ENCODE measurements around the gene ANXA11. TPM values are rescaled to one million over a fixed set of nuclear protein-coding genes. Genes with fewer than 3 reads are reported as not detected.

Gene ANXA11
- total and polyA plus RNA-seq, 3 experiments from 2014 or later = 211 to 292 (median 217) TPM

DNA sequence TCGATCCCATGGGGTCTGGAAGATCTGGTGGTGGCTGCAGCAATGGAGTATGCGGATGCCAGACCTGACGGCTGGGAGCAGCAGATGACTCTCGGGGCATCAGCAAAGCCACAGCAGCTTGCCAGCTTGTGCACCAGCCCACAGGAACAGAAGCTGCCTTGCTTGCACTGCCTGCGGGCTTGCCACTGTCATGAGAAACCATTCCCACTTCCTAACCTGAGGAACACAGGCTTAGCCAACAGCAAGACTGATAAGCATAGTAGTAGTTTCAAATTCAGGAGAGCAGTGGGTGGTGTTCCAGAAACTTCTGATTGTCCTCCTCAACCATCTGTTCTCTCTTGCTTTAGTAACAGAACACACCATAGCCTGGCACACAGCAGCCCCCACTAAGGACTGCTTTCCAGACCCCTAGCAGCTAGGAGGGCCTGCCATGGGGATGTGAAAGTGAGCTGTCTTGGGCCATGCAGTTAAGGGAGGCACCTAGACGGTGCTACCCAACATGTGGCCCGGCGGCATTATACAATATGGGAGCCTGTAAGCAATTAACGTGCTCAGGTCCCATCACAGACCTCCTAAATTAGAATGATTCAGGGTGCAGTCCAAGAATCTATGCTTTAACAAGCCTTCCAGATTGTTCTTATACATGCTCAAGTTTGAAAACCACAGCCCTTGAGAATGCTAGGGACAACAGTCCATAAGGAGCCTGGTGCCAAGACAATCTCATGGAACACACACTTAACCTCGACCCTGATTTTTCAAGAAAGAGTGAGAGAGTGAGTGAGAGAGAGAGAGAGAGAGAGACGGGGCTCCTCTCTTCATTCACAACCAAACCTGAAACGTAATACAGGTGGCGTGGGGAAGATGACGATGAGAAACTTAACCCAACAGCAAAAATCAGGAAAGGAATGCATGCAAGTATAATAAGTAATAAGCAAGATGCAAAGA lies 7.1 kb downstream of the ANXA11 start:
- peaks cover 87% of the 10 kb centered on the region for H3K4me1 ChIP-seq (ENCODE audit: insufficient read depth, low read length)
- Mint-ChIP-seq H3K4me3 (peak overlapping the region in 5 of 7 donors; percentile 28 to 66 (median 43)), H3K27me3 (no peaks in the 10 kb centered on the region), H3K9me3 (no peaks in the 10 kb centered on the region), H3K36me3 (peaks cover 0 to 47% (median 11%) of the 10 kb centered on the region in 3 donors), H3K4me1 (peaks cover 77 to 98% (median 89%) of the 10 kb centered on the region in 3 donors), H3K27ac (peak overlapping the region; percentile 48 to 99 (median 66))
- H3K36me3 ChIP-seq (ENCODE audit: insufficient read depth, low read length) = peaks cover 10% of the 10 kb centered on the region
- H3K9me3 ChIP-seq (ENCODE audit: low read length) = no peaks in the 10 kb centered on the region
- ChIA-PET CTCF (interaction anchor here (4.5 kb wide), 1 partner anchor 10 kb away, joined by 14 read pairs; no protein-coding TSS in a partner anchor), POLR2A (interaction anchor here (1.3 kb wide), 1 partner anchor 11 kb away, joined by 3 read pairs; no protein-coding TSS in a partner anchor)
- no peak overlapping the region for H3K4me3 ChIP-seq (ENCODE audit: low read length)
- H3K27ac ChIP-seq (ENCODE audit: low read depth, low read length) = no peak overlapping the region
- DNase-seq = peak in 1 of 5 donors; percentile 23
- H3K27me3 ChIP-seq (ENCODE audit: insufficient read depth, low read length, poor library complexity, severe bottlenecking) = no peaks in the 10 kb centered on the region

DNA sequence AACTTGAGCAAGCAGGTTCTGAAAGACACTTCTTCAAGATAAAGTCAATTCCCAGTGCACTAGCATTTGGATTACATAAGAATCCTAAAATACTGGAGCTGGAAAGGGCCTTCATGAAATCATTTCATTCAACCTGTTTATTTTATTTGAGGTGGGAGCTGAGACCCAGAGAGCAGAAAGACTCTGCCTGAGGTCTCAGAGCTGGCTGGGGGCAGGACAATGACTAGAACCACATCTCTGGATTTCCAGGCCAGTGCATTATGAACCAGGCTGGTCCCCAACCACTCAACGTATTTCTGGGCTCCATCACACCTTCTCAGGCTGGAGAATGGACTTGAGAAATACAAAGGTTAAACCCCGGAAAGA lies 8.4 kb downstream of the ANXA11 start:
- Mint-ChIP-seq H3K9me3 (no peaks in the 10 kb centered on the region), H3K27me3 (no peaks in the 10 kb centered on the region), H3K36me3 (peaks cover 0 to 52% (median 15%) of the 10 kb centered on the region in 3 donors), H3K27ac (peak overlapping the region; percentile 76 to 99 (median 94)), H3K4me3 (peak overlapping the region in 6 of 7 donors; percentile 23 to 76 (median 68)), H3K4me1 (peaks cover 75 to 98% (median 89%) of the 10 kb centered on the region in 3 donors)
- H3K9me3 ChIP-seq (ENCODE audit: low read length) = no peaks in the 10 kb centered on the region
- DNase-seq = no peak
- H3K36me3 ChIP-seq (ENCODE audit: insufficient read depth, low read length) = peaks cover 10% of the 10 kb centered on the region
- no peaks in the 10 kb centered on the region for H3K27me3 ChIP-seq (ENCODE audit: insufficient read depth, low read length, poor library complexity, severe bottlenecking)
- peak overlapping the region; percentile 24 for H3K4me3 ChIP-seq (ENCODE audit: low read length)
- peaks cover 82% of the 10 kb centered on the region for H3K4me1 ChIP-seq (ENCODE audit: insufficient read depth, low read length)
- peak overlapping the region; percentile 66 for H3K27ac ChIP-seq (ENCODE audit: low read depth, low read length)
- POLR2A ChIA-PET = interaction anchor here (0.8 to 1.7 kb wide), 2 partner anchors 9 kb away, joined by 3 to 10 read pairs; no protein-coding TSS in a partner anchor
- CTCF ChIA-PET = interaction anchor here (1.1 to 4.5 kb wide), 3 partner anchors 9 to 53 kb away, joined by 3 to 14 read pairs (median 5); no protein-coding TSS in a partner anchor

DNA sequence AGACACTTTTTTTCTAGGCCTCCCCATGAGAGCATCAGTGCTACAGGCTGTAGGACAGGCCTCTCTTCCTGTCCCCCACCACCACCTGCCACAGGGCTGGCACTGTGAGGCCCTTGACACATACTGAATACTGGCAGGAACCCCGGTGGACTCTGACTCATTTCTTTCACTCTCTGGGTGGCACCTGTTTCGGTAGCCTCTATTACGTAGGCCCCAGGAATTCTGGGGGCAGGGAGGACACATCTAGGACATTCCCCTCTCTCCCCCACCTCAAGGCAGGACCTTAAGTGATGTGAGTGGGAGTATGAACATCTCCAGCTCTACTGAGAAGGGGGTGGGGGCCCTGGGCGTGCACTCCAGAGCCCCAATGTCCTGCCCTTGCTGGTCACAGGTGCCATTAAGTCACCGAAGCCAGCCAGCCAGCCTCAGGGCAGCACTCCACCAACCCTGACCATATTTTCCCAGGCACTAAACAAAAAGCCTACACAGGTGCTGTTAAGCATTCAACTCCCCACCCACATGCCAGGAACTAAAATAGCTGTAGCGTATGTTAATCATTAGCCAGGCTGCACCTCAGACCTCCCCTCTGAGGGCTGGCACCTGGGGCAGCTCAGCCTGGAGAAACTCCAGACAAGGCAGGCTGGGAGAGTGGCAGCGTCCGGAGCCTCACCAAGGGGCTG lies 8.9 kb downstream of the ANXA11 start:
- no peaks in the 10 kb centered on the region for H3K9me3 ChIP-seq (ENCODE audit: low read length)
- no peaks in the 10 kb centered on the region for H3K9me3 Mint-ChIP-seq
- peaks cover 82% of the 10 kb centered on the region for H3K4me1 ChIP-seq (ENCODE audit: insufficient read depth, low read length)
- H3K27me3 Mint-ChIP-seq = no peaks in the 10 kb centered on the region
- ChIA-PET POLR2A (interaction anchor here (0.8 to 1.7 kb wide), 2 partner anchors 9 kb away, joined by 3 to 10 read pairs; no protein-coding TSS in a partner anchor), CTCF (interaction anchor here (1.1 to 4.5 kb wide), 3 partner anchors 8 to 53 kb away, joined by 3 to 14 read pairs (median 5); no protein-coding TSS in a partner anchor)
- peak overlapping the region; percentile 76 to 99 (median 94) for H3K27ac Mint-ChIP-seq
- H3K4me1 Mint-ChIP-seq = peaks cover 75 to 98% (median 89%) of the 10 kb centered on the region in 3 donors
- no peaks in the 10 kb centered on the region for H3K27me3 ChIP-seq (ENCODE audit: insufficient read depth, low read length, poor library complexity, severe bottlenecking)
- H3K27ac ChIP-seq (ENCODE audit: low read depth, low read length) = peak overlapping the region; percentile 66
- peak overlapping the region; percentile 16 to 76 (median 67) for H3K4me3 Mint-ChIP-seq
- peak overlapping the region; percentile 24 for H3K4me3 ChIP-seq (ENCODE audit: low read length)
- peak; percentile 34 to 84 (median 59) for DNase-seq
- H3K36me3 ChIP-seq (ENCODE audit: insufficient read depth, low read length) = peaks cover 10% of the 10 kb centered on the region
- peaks cover 0 to 47% (median 15%) of the 10 kb centered on the region in 3 donors for H3K36me3 Mint-ChIP-seq

DNA sequence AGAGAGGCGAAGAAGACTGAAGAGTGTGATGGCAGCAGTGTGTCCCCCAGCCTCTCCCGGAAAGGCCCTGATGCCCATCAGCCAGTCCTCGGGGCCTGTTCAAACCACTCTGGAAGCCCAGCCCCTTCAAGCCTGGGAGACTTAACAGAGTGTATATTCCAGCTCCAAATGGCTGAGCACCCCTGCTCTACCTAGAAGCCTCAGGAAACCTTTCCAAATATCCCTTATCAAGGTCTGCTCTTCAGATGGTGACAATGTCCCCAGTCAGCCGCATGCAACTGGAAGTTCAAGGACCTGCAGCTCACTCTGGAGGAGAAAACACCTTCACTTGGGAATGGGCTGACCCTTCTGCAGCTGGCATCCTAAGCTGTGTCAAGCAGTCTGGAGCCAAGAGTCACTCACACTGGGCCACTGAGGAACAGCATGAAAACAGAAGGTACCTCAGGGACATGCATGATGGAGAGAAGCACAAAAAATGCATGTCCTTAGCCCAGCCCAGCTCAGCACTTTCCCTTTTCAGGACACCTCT lies 10.2 kb downstream of the ANXA11 start:
- Histone ChIP-seq H3K9me3 (ENCODE audit: low read length) (no peaks in the 10 kb centered on the region), H3K27ac (ENCODE audit: low read depth, low read length) (peak overlapping the region; percentile 6), H3K4me3 (ENCODE audit: low read length) (no peak overlapping the region), H3K36me3 (ENCODE audit: insufficient read depth, low read length) (peaks cover 10% of the 10 kb centered on the region), H3K4me1 (ENCODE audit: insufficient read depth, low read length) (peaks cover 76% of the 10 kb centered on the region), H3K27me3 (ENCODE audit: insufficient read depth, low read length, poor library complexity, severe bottlenecking) (no peaks in the 10 kb centered on the region)
- Mint-ChIP-seq H3K27ac (peak overlapping the region; percentile 76 to 99 (median 94)), H3K36me3 (peaks cover 0 to 36% (median 8%) of the 10 kb centered on the region in 3 donors), H3K27me3 (no peaks in the 10 kb centered on the region), H3K4me1 (peaks cover 64 to 88% (median 80%) of the 10 kb centered on the region in 3 donors), H3K9me3 (no peaks in the 10 kb centered on the region), H3K4me3 (peak overlapping the region in 3 of 7 donors; percentile 10 to 74 (median 69))
- no peak for DNase-seq
- POLR2A ChIA-PET = no interaction called here
- CTCF ChIA-PET = interaction anchor here (2.4 kb wide), 1 partner anchor 9 kb away, joined by 12 read pairs; no protein-coding TSS in a partner anchor

DNA sequence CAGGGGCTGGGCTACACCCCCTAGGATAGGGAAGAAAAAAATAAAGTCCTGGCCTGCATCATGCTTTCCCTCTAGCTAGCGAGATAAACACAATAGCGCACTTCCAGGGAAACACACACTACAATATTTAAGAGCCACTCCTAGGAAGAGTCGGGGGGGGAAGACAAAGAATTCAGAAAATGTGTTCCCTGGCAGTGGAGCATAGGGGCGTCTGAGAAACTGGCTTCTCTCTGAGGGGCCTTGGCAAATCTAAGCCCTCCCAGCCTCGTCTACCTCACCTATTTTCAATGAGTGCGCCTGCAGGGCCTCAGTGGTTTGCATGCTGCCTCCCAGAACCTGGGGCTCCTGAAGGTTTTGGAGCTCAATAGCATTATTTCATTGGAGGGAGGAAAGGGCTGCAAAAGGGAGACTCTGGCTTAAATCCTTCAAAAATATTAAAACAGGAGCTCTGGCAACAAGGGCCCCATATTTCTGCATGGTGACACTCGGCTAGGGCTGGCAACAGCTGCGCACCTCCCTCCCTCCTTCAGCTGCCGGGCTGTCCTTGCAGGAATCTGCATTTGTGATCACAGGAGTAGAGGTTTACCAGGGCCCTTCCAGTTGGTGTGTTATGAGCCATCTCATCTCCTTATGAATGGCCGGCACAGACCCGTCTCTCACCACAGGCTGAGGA lies 10.8 kb downstream of the ANXA11 start:
- no peak overlapping the region for H3K4me3 ChIP-seq (ENCODE audit: low read length)
- H3K27ac ChIP-seq (ENCODE audit: low read depth, low read length) = no peak overlapping the region
- H3K27me3 Mint-ChIP-seq = no peaks in the 10 kb centered on the region
- H3K27ac Mint-ChIP-seq = peak overlapping the region in 7 of 8 donors; percentile 36 to 99 (median 93)
- POLR2A ChIA-PET = no interaction called here
- peaks cover 65 to 88% (median 80%) of the 10 kb centered on the region in 3 donors for H3K4me1 Mint-ChIP-seq
- H3K4me1 ChIP-seq (ENCODE audit: insufficient read depth, low read length) = peaks cover 77% of the 10 kb centered on the region
- H3K4me3 Mint-ChIP-seq = peak overlapping the region in 1 of 7 donors; percentile 74
- H3K9me3 ChIP-seq (ENCODE audit: low read length) = no peaks in the 10 kb centered on the region
- DNase-seq = no peak
- H3K36me3 Mint-ChIP-seq = peaks cover 0 to 35% (median 8%) of the 10 kb centered on the region in 3 donors
- H3K36me3 ChIP-seq (ENCODE audit: insufficient read depth, low read length) = peaks cover 10% of the 10 kb centered on the region
- CTCF ChIA-PET = interaction anchor here (1.0 to 2.4 kb wide), 2 partner anchors 10 to 50 kb away, joined by 3 to 12 read pairs; no protein-coding TSS in a partner anchor
- no peaks in the 10 kb centered on the region for H3K9me3 Mint-ChIP-seq
- no peaks in the 10 kb centered on the region for H3K27me3 ChIP-seq (ENCODE audit: insufficient read depth, low read length, poor library complexity, severe bottlenecking)

DNA sequence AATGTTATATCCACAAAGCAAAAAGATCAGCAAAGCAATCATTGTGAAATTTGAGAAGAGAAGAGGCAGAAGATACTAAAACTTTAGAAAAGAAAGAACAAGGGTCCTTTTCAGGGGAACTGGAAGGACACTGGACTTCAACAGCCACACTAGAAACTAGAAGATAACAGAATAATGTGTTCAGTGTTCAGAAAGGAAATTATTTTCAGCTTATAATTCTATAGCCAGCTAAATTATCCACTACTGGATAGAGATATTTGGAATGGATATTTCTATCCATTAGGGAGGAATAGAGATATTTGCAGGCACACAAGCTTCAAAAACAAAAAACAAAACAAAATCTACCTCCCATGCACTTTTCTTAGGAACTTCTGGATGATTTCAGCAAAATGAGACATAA lies 12.8 kb downstream of the ANXA11 start:
- H3K27me3 ChIP-seq (ENCODE audit: insufficient read depth, low read length, poor library complexity, severe bottlenecking) = no peaks in the 10 kb centered on the region
- Mint-ChIP-seq H3K27ac (peak overlapping the region in 6 of 8 donors; percentile 83 to 98 (median 91)), H3K27me3 (no peaks in the 10 kb centered on the region), H3K9me3 (no peaks in the 10 kb centered on the region), H3K36me3 (peaks cover 0 to 30% (median 8%) of the 10 kb centered on the region in 3 donors), H3K4me1 (peaks cover 71 to 89% (median 85%) of the 10 kb centered on the region in 3 donors), H3K4me3 (no peak overlapping the region)
- no peak for DNase-seq
- H3K9me3 ChIP-seq (ENCODE audit: low read length) = no peaks in the 10 kb centered on the region
- H3K4me3 ChIP-seq (ENCODE audit: low read length) = no peak overlapping the region
- peaks cover 10% of the 10 kb centered on the region for H3K36me3 ChIP-seq (ENCODE audit: insufficient read depth, low read length)
- no peak overlapping the region for H3K27ac ChIP-seq (ENCODE audit: low read depth, low read length)
- ChIA-PET POLR2A (no interaction called here), CTCF (no interaction called here)
- H3K4me1 ChIP-seq (ENCODE audit: insufficient read depth, low read length) = peaks cover 84% of the 10 kb centered on the region
